H1 (cell line): Measurements from ENCODE around the gene RAB10. TPM values are rescaled to one million over a fixed set of nuclear protein-coding genes. Genes with fewer than 3 reads are reported as not detected.

Experiments
- SP4 ChIP-seq: IDR thresholded peaks from 2 replicates; pipeline ENCODE4 v1.6.1; 2012; ENCODE audit warnings: low read length, inconsistent platforms
- polyA plus RNA-seq, 7 experiments: library from polyadenylated mRNA; depleted of rRNA in 3 of 7; stranded (reverse) in 5 of 7; unstranded in 2 of 7; fragments of >200 nt in 5 of 7; fragments of 200-250 nt in 2 of 7; gene quantifications; 1 replicate in 5 of 7; 2 replicates in 1 of 7; 4 replicates in 1 of 7; pipeline versions ENCODE4 v1.2.1 to v1.2.3, GENCODE V29; 2011 to 2013; ENCODE audit warnings: missing spikeins in 2 of 7, mixed read lengths in 2 of 7
- total RNA-seq: library from RNA; stranded (reverse); fragmentation: NEBNext Ultra II Directional; extraction: Animal tissue kit (Norgen Biotek cat#: 25700); gene quantifications from 2 replicates; pipeline ENCODE4 v1.2.1, GENCODE V29; 2021
- TF ChIP-seq, protein P1 (sequence below): IDR thresholded peaks from 2 replicates; pipeline ENCODE4 v1.6.1; 2011; ENCODE audit warnings: low read length, improper control_type of control experiment
- TF ChIP-seq, protein P2 (sequence below): IDR thresholded peaks from 2 replicates; pipeline ENCODE4 v1.6.1; 2012; ENCODE audit warnings: inconsistent platforms

The RAB10 gene
- total and polyA plus RNA-seq, 2 of the 8 experiments (the other 6 are each of a cell fraction or from before 2014, with no cell fraction given) = 42.6 to 136 TPM

DNA sequence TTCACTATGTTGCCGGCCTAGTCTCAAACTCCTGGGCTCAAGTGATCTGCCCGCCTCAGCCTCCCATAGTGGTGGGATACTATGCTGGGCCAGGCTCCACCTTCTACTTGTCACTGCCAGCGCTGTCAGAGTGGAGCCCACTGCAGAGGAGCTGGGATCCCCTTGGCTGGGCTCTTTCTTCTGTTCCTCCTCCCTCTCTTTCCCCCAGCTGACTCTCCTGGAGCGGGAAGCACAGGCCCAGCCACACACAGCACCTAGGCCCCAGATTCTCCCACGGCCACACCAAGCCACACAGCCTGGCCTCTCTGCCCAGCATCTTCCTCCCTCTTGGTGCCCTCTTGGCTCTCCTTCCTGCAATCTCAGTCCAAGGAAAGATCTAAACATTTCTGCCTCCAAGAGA lies 135.3 kb downstream of the RAB10 start (continued):
- TF ChIP-seq, protein P1, sequence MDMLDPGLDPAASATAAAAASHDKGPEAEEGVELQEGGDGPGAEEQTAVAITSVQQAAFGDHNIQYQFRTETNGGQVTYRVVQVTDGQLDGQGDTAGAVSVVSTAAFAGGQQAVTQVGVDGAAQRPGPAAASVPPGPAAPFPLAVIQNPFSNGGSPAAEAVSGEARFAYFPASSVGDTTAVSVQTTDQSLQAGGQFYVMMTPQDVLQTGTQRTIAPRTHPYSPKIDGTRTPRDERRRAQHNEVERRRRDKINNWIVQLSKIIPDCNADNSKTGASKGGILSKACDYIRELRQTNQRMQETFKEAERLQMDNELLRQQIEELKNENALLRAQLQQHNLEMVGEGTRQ = no peak
- TF ChIP-seq, protein P2, sequence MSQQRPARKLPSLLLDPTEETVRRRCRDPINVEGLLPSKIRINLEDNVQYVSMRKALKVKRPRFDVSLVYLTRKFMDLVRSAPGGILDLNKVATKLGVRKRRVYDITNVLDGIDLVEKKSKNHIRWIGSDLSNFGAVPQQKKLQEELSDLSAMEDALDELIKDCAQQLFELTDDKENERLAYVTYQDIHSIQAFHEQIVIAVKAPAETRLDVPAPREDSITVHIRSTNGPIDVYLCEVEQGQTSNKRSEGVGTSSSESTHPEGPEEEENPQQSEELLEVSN = no peak
- no peak for TF ChIP-seq SP4
